Measurements from ENCODE around the gene RHOBTB1.
A peak's percentile ranks its signal among the peaks of the same experiment; 100 is the strongest.

The RHOBTB1 gene

GRCh38 chr10:60964257-60965235 lies 20.6 kb upstream of the RHOBTB1 start:
- peak; percentile 47 for DNase-seq (ENCODE audit: low read depth, low spot score)

DNA sequence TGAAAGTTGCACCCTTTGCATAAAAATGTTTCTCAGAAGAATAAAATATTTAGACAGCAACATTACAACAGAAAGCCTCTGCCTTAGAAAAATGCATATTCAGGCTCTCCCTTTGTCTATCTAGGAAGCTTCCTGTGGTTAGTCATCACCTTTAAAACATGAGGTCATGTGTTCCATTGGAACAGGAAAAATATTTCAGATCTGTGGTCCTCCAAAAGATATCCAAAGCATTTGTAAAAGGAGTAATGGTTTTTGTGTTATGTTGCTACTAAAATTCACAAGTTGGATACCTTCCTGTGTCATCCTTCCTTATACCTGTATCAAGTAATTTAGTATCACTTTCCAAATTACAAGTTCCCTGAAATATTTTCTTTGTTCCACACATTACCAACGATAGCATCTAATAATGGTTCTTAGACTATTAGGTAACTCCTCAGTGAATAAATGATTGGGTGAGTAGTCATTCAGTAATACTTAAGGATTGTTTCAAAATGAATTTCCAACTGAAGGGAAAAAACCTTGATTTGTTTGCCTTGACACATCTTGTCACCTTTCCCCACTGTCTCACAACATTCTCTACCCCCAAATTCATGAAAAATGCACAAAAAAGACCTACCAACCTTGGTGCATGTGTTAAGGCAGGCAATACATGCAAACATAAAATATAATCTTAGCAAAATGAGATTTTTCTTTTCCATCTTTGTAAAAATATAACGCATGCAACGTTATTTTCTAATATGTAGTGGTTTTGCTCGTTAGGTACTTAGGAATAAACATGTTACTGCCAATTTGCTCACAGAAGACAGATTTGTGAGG lies 19.7 kb upstream of the RHOBTB1 start:
- no peak for DNase-seq (ENCODE audit: low read depth, low spot score)

DNA sequence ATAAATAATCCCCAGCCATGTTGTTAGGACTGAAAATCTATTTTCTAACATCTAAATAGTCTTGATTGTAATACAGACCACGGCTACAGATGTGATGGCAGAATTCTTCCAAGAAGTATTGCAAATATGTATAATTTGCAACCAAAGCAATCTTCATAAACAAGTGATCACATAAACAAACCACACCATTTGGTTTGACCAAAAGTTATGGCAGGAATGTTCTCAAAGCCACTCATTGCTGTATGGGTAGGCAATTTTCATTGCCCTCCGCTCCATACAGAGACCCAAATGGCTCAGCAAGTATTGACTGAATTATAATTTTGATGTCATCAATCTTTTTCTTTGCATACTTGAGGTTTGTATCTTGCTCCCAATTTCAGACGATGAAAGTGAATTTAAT lies 19.0 kb upstream of the RHOBTB1 start:
- no peak for DNase-seq (ENCODE audit: low read depth, low spot score)

- no peak for DNase-seq (ENCODE audit: low read depth, low spot score)
Observed at GRCh38 chr10:60960913-60961312, 16.9 kb upstream of the RHOBTB1 start.

- no peak for DNase-seq (ENCODE audit: low read depth, low spot score)
Observed at GRCh38 chr10:60960031-60960430, 16.0 kb upstream of the RHOBTB1 start.

DNA sequence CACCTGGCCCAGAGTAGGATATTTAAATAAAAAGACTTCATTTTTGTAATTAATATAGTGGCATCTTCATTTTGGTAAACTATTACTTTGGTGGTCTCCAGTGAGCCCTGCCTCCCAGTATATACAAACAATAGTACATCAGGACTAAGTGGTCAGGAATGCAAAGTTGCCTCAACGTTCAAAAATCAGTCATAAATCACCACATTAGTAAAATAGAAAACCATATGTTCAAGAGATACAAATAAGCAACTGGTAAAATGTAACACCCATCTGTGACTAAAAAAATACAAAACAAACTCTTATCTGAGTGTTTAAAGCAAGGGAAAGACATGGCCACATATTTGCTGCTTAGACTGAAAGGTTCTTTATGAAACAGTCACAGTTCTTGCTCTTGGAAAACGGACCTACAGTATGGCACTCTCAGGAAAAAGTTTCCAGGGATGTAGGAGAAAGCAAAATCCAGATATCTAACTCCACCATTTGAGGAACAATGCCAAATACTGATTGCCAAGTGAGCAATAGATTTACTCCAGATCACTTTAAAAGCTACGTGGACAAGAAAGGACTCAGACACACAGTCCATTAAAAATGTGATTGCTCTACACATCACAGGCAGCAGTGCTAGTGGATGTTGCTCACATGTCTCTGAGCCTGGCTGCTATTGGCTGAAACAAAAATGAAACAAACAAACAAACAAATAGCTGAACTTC lies 15.1 kb upstream of the RHOBTB1 start:
- DNase-seq (ENCODE audit: low read depth, low spot score): no peak

GRCh38 chr10:60957667-60958221 lies 13.8 kb upstream of the RHOBTB1 start:
- no peak for DNase-seq (ENCODE audit: low read depth, low spot score)

DNA sequence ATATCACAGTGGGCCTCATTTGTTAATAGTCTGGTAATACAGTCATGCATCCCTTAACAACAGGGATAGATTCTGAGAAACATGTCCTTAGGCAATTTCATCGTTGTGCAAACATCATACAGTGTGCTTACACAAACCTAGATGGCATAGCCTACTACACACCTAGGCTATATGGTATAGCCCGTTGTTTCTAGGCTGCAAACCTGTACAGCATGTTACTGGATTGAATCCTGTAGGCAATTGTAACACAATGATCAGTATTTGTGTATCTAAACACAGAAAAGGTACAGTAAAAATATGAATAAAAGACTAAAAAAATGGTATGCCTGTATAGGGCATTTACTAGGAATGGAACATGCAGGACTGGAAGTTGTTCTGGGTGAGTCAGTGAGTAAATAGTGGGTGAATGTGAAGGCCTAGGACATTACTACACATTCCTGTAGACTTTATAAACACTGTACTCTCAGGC lies 12.0 kb upstream of the RHOBTB1 start:
- DNase-seq (ENCODE audit: low read depth, low spot score): no peak

- no peak for DNase-seq (ENCODE audit: low read depth, low spot score)
Observed at GRCh38 chr10:60955316-60955715, 11.3 kb upstream of the RHOBTB1 start.

GRCh38 chr10:60954035-60954434 lies 10.1 kb upstream of the RHOBTB1 start:
- DNase-seq (ENCODE audit: low read depth, low spot score): no peak

DNA sequence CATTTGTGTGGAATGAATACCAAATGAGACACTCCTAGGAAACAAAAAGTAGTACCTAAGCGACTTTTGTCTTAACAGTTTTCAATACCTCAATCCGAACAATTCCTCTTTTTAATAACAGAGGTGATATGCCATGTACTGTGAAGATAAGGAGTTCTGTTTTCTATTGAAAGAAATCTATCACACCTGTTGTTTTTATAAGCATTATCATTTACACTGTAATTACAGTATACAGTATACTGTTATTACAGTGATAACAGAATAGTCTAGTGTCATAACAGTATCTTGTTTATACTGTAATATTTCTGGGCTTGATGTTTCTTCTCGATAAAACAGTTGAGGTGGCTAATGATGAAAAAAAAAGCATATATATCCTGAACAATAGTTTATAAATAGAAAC lies 9.4 kb upstream of the RHOBTB1 start:
- DNase-seq (ENCODE audit: low read depth, low spot score): no peak

- DNase-seq (ENCODE audit: low read depth, low spot score): no peak
Observed at GRCh38 chr10:60952846-60953220, 8.8 kb upstream of the RHOBTB1 start.

GRCh38 chr10:60952067-60952845 lies 8.3 kb upstream of the RHOBTB1 start:
- no peak for DNase-seq (ENCODE audit: low read depth, low spot score)

DNA sequence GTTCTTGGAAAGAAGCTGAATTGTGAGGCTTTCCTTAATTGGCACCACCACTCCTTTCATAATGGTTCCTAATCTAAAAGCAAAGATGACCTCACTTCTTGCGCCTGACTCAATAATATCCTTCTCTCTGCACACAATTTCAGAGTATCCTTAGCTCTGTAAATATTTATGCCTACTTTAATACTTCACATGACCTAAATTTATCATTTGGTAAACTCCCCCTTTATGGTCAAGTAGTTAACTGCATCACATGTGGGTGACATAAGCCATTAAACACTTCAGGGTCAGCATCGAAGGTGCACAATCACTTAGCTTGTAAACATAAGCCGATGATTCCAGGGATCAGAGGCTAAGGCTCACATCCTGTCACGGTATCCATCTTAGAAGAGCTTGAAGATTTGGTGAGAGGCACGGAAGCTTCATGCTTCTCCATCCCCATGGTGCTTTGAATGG lies 7.3 kb upstream of the RHOBTB1 start:
- no peak for DNase-seq (ENCODE audit: low read depth, low spot score)

GRCh38 chr10:60950300-60950699 lies 6.3 kb upstream of the RHOBTB1 start:
- no peak for DNase-seq (ENCODE audit: low read depth, low spot score)

- no peak for DNase-seq (ENCODE audit: low read depth, low spot score)
Observed at GRCh38 chr10:60948851-60949250, 4.9 kb upstream of the RHOBTB1 start.

- DNase-seq (ENCODE audit: low read depth, low spot score): no peak
Observed at GRCh38 chr10:60944910-60945297, 919 bp upstream of the RHOBTB1 start.

DNA sequence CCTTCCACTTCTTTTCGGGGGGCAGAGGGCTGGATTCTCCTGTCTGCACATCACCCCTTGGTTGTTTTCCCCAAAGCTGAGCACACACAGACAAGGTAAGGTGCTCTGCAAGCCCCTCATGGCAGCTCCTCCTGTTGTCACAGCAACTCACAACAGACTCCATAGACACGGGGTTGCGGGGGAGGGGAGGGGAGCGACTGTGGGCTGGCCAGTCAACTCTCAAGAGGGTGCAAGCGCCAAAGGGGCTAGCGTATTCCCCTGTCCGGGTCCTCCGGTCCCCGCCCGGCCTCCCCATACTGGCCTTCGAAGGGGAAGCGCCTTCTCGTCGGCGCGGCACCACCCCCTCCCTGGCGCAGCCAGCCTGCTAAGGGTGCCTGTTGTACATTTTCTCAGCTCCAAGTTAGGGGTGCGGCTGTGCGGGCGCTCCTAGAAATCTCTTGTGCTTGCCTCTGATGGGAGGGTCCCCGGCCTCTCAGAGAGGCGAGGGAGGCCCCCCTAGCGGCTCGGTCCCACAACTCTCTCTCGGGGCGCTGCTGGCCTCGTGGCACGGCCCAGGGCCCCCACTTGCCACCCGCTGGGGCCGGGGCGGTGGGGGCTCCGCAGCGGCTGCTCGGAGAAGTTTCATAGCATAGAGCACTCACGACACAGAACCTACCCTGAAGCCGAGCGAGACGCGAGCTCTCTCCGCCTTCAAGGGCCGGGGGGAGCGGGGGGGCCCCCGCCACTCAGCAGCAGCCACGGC lies 498 bp downstream of the RHOBTB1 start:
- peak; percentile 17 for DNase-seq (ENCODE audit: low read depth, low spot score)

- no peak for DNase-seq (ENCODE audit: low read depth, low spot score)
Observed at GRCh38 chr10:60942788-60943315, 1.1 kb downstream of the RHOBTB1 start.

Data from iPS DF 19.7 (cell line).